ENCODE results near the gene TP53TG3B. TPM values are rescaled to one million over a fixed set of nuclear protein-coding genes. Genes with fewer than 3 reads are reported as not detected.
"Not testable (repeated sequence)": the region's sequence is repeated elsewhere in the genome, so short reads cannot be mapped to it uniquely, and the experiment has no call there.

TP53TG3B gene
- total RNA-seq (2022) (not detected in 2 replicates), Bru-seq, nascent RNA (not detected), BruChase-seq, experiment 1, labeled RNA remaining after a 6-hour chase (not detected), BruChase-seq, experiment 2, labeled RNA remaining after a 2-hour chase (not detected)
- long read RNA-seq: 0 reads

- H3K9me3 Mint-ChIP-seq (ENCODE audit: unreplicated experiment); H3K36me3 Mint-ChIP-seq (ENCODE audit: insufficient read depth, unreplicated experiment); DNase-seq (ENCODE audit: unreplicated experiment); H3K27me3 Mint-ChIP-seq (ENCODE audit: insufficient read depth, unreplicated experiment); BruUV-seq (replicated peaks); intact Hi-C loops (cut with micrococcal nuclease); CTCF ChIA-PET; POLR2A ChIA-PET; H3K27ac Mint-ChIP-seq (ENCODE audit: low read depth, unreplicated experiment); H3K4me3 Mint-ChIP-seq (ENCODE audit: unreplicated experiment); H3K4me1 Mint-ChIP-seq (ENCODE audit: insufficient read depth, unreplicated experiment): not testable (repeated sequence)
Observed at GRCh38 chr16:33360541-33360940, at the start of gene TP53TG3B. Gene TP53TG3B, plus strand, starts transcription at chr16:33360841. Its CDS starts 68 bp downstream, at chr16:33360909.

- H3K4me3 Mint-ChIP-seq (ENCODE audit: unreplicated experiment); DNase-seq (ENCODE audit: unreplicated experiment); H3K27me3 Mint-ChIP-seq (ENCODE audit: insufficient read depth, unreplicated experiment); H3K4me1 Mint-ChIP-seq (ENCODE audit: insufficient read depth, unreplicated experiment); CTCF ChIA-PET; H3K27ac Mint-ChIP-seq (ENCODE audit: low read depth, unreplicated experiment); intact Hi-C loops (cut with micrococcal nuclease); H3K9me3 Mint-ChIP-seq (ENCODE audit: unreplicated experiment); POLR2A ChIA-PET; H3K36me3 Mint-ChIP-seq (ENCODE audit: insufficient read depth, unreplicated experiment); BruUV-seq (replicated peaks): not testable (repeated sequence)
Observed at GRCh38 chr16:33336226-33337012, 24.2 kb upstream of the TP53TG3B start.

GRCh38 chr16:33337627-33338542 lies 22.8 kb upstream of the TP53TG3B start:
- BruUV-seq (replicated peaks); CTCF ChIA-PET; DNase-seq (ENCODE audit: unreplicated experiment); H3K4me1 Mint-ChIP-seq (ENCODE audit: insufficient read depth, unreplicated experiment); H3K36me3 Mint-ChIP-seq (ENCODE audit: insufficient read depth, unreplicated experiment); H3K27me3 Mint-ChIP-seq (ENCODE audit: insufficient read depth, unreplicated experiment); H3K27ac Mint-ChIP-seq (ENCODE audit: low read depth, unreplicated experiment); H3K9me3 Mint-ChIP-seq (ENCODE audit: unreplicated experiment); POLR2A ChIA-PET; intact Hi-C loops (cut with micrococcal nuclease); H3K4me3 Mint-ChIP-seq (ENCODE audit: unreplicated experiment): not testable (repeated sequence)

- DNase-seq (ENCODE audit: unreplicated experiment); H3K36me3 Mint-ChIP-seq (ENCODE audit: insufficient read depth, unreplicated experiment); BruUV-seq (replicated peaks); CTCF ChIA-PET; H3K4me3 Mint-ChIP-seq (ENCODE audit: unreplicated experiment); H3K27ac Mint-ChIP-seq (ENCODE audit: low read depth, unreplicated experiment); H3K27me3 Mint-ChIP-seq (ENCODE audit: insufficient read depth, unreplicated experiment); POLR2A ChIA-PET; H3K9me3 Mint-ChIP-seq (ENCODE audit: unreplicated experiment); intact Hi-C loops (cut with micrococcal nuclease); H3K4me1 Mint-ChIP-seq (ENCODE audit: insufficient read depth, unreplicated experiment): not testable (repeated sequence)
Observed at GRCh38 chr16:33338543-33338951, 22.1 kb upstream of the TP53TG3B start.

- POLR2A ChIA-PET; H3K27ac Mint-ChIP-seq (ENCODE audit: low read depth, unreplicated experiment); CTCF ChIA-PET; BruUV-seq (replicated peaks); H3K27me3 Mint-ChIP-seq (ENCODE audit: insufficient read depth, unreplicated experiment); H3K4me1 Mint-ChIP-seq (ENCODE audit: insufficient read depth, unreplicated experiment); DNase-seq (ENCODE audit: unreplicated experiment); H3K9me3 Mint-ChIP-seq (ENCODE audit: unreplicated experiment); intact Hi-C loops (cut with micrococcal nuclease); H3K4me3 Mint-ChIP-seq (ENCODE audit: unreplicated experiment); H3K36me3 Mint-ChIP-seq (ENCODE audit: insufficient read depth, unreplicated experiment): not testable (repeated sequence)
Observed at GRCh38 chr16:33339093-33340061, 21.3 kb upstream of the TP53TG3B start.

Other genes starting within 250 kb of the TP53TG3B start
- gene TP53TG3C, start 166.6 kb upstream of the TP53TG3B start, total RNA-seq (2022): not detected in 2 replicates
- gene TP53TG3E, start 56.5 kb upstream of the TP53TG3B start, total RNA-seq (2022): not detected in 2 replicates
- gene TP53TG3F, start 98.8 kb downstream of the TP53TG3B start, total RNA-seq (2022): not detected in 2 replicates